Occipital lobe (tissue), 2 donors: ENCODE results near the gene ATP1A3. TPM values are rescaled to one million over a fixed set of nuclear protein-coding genes. Genes with fewer than 3 reads are reported as not detected.
"Not testable (repeated sequence)": the region's sequence is repeated elsewhere in the genome, so short reads cannot be mapped to it uniquely, and the experiment has no call there.

Source experiments
- DNase-seq: peaks from one replicate; lab custom pipeline; 2025; lab: John Stamatoyannopoulos, UW
- total RNA-seq: library from RNA; depleted of rRNA; stranded (reverse); fragments of >200 nt; gene quantifications from one replicate; pipeline ENCODE4 v1.2.3, GENCODE V29; 2014

The ATP1A3 gene
- total RNA-seq, 1 donor from 2014 or later, result 153 TPM

- DNase-seq, result no peak
Observed at GRCh38 chr19:41947091-41947490, 46.9 kb downstream of the ATP1A3 start.

- DNase-seq, result no peak
Observed at GRCh38 chr19:41945135-41945766, 48.8 kb downstream of the ATP1A3 start.

GRCh38 chr19:41944336-41944735 is 49.7 kb downstream of the ATP1A3 start:
- DNase-seq, result no peak

- no peak for DNase-seq
Observed at GRCh38 chr19:41941410-41942202, 52.4 kb downstream of the ATP1A3 start.

GRCh38 chr19:41940731-41941409 is 53.2 kb downstream of the ATP1A3 start:
- no peak for DNase-seq

- DNase-seq, result no peak
Observed at GRCh38 chr19:41939861-41940730, 53.9 kb downstream of the ATP1A3 start.

GRCh38 chr19:41939209-41939608 is 54.8 kb downstream of the ATP1A3 start:
- DNase-seq, result not testable (repeated sequence)

- DNase-seq, result no peak
Observed at GRCh38 chr19:41937525-41938468, 56.2 kb downstream of the ATP1A3 start.

- DNase-seq, result no peak
Observed at GRCh38 chr19:41936961-41937360, 57.1 kb downstream of the ATP1A3 start.

- DNase-seq, result no peak
Observed at GRCh38 chr19:41936416-41936850, 57.6 kb downstream of the ATP1A3 start.

GRCh38 chr19:41935760-41936415 is 58.1 kb downstream of the ATP1A3 start:
- DNase-seq, result no peak

GRCh38 chr19:41934849-41935374 is 59.1 kb downstream of the ATP1A3 start:
- DNase-seq, result peak; percentile 13

GRCh38 chr19:41933693-41934426 is 60.2 kb downstream of the ATP1A3 start:
- DNase-seq, result no peak

GRCh38 chr19:41932720-41933332 is 61.2 kb downstream of the ATP1A3 start:
- DNase-seq, result no peak

- no peak for DNase-seq
Observed at GRCh38 chr19:41932259-41932719, 61.7 kb downstream of the ATP1A3 start.

- DNase-seq, result no peak
Observed at GRCh38 chr19:41930926-41931592, 63.0 kb downstream of the ATP1A3 start.

GRCh38 chr19:41930322-41930722 is 63.7 kb downstream of the ATP1A3 start:
- DNase-seq, result no peak
